NB4 (cell line): Measurements from ENCODE around the gene TMEM273.

Source experiments
- CTCF ChIP-seq: IDR thresholded peaks from one replicate; pipeline ENCODE4 v1.5.1; 2012; ENCODE audit warnings: low read depth, low read length
- MAX ChIP-seq: IDR thresholded peaks from 2 replicates; pipeline ENCODE4 v1.6.1; 2011; ENCODE audit warnings: low read depth, low read length
- POLR2A ChIP-seq: IDR thresholded peaks from 2 replicates; pipeline ENCODE4 v1.6.1; 2011; ENCODE audit warnings: mild to moderate bottlenecking; ENCODE audit not compliant: insufficient read length; ENCODE audit errors: extremely low read depth

- TF ChIP-seq POLR2A (no peak), CTCF (no peak), MAX (no peak)
Measured at GRCh38 chr10:49165259-49165658, 22.9 kb downstream of the TMEM273 start.
